ENCODE results near the gene ROR2.
"Not testable (repeated sequence)": the region's sequence is repeated elsewhere in the genome, so short reads cannot be mapped to it uniquely, and the experiment has no call there.

ROR2 gene

GRCh38 chr9:91949946-91950664, at the start of gene ROR2:
Gene ROR2 (minus strand): TSS chr9:91950228.
- peak; percentile 51 to 65 for DNase-seq

- no peak for DNase-seq
Observed at GRCh38 chr9:91995000-91995655, 45.1 kb upstream of the ROR2 start.

GRCh38 chr9:91994422-91994821, 44.4 kb upstream of the ROR2 start:
- no peak for DNase-seq

- DNase-seq: no peak
Observed at GRCh38 chr9:91992461-91993041, 42.5 kb upstream of the ROR2 start.

GRCh38 chr9:91991721-91992341, 41.8 kb upstream of the ROR2 start:
- DNase-seq: no peak

GRCh38 chr9:91986248-91986647, 36.2 kb upstream of the ROR2 start:
- DNase-seq: no peak

- DNase-seq: no peak
Observed at GRCh38 chr9:91985692-91986091, 35.7 kb upstream of the ROR2 start.

- DNase-seq: no peak
Observed at GRCh38 chr9:91978740-91979414, 28.8 kb upstream of the ROR2 start.

- not testable (repeated sequence) for DNase-seq
Observed at GRCh38 chr9:91975254-91975653, 25.2 kb upstream of the ROR2 start.

GRCh38 chr9:91972711-91973110, 22.7 kb upstream of the ROR2 start:
- DNase-seq: no peak

GRCh38 chr9:91972076-91972626, 22.1 kb upstream of the ROR2 start:
- no peak for DNase-seq

GRCh38 chr9:91967259-91967658, 17.2 kb upstream of the ROR2 start:
- no peak for DNase-seq

- no peak for DNase-seq
Observed at GRCh38 chr9:91966503-91966902, 16.5 kb upstream of the ROR2 start.

GRCh38 chr9:91963711-91964240, 13.7 kb upstream of the ROR2 start:
- DNase-seq: no peak

GRCh38 chr9:91960367-91960766, 10.3 kb upstream of the ROR2 start:
- no peak for DNase-seq

- DNase-seq: no peak
Observed at GRCh38 chr9:91958174-91958573, 8.1 kb upstream of the ROR2 start.

GRCh38 chr9:91954841-91955471, 4.9 kb upstream of the ROR2 start:
- DNase-seq: peak; percentile 36 to 42

GRCh38 chr9:91953718-91954117, 3.7 kb upstream of the ROR2 start:
- DNase-seq: no peak

GRCh38 chr9:91951944-91952520, 2.0 kb upstream of the ROR2 start:
- no peak for DNase-seq

- no peak for DNase-seq
Observed at GRCh38 chr9:91949392-91949945, 559 bp downstream of the ROR2 start.
